ENCODE measurements around the gene STK17B. TPM values are rescaled to one million over a fixed set of nuclear protein-coding genes. Genes with fewer than 3 reads are reported as not detected.

STK17B gene
- polyA plus RNA-seq, 1 experiment = 31.8 TPM

- Histone ChIP-seq H3K9me3 (ENCODE audit: control insufficient read depth, insufficient read depth, low read length) (no peaks in the 10 kb centered on the region), H3K27me3 (ENCODE audit: control insufficient read depth, insufficient read depth, low read length) (no peaks in the 10 kb centered on the region), H3K4me3 (ENCODE audit: low read depth, low read length) (no peak overlapping the region), H3K27ac (ENCODE audit: low read depth, low read length) (no peak overlapping the region)
- ChIA-PET POLR2A (no interaction called here), CTCF (interaction anchor here (1.0 to 2.3 kb wide), 4 partner anchors 84 to 174 kb away, joined by 3 to 9 read pairs (median 3); no protein-coding TSS in a partner anchor)
- DNase-seq (ENCODE audit: low read depth, low spot score) = no peak
- no peak for TF ChIP-seq CTCF (IDR thresholded peaks at IDR 0.05; ENCODE audit: low read depth, low read length)
Measured at GRCh38 chr2:196162586-196163175, 8.7 kb downstream of the STK17B start.

GRCh38 chr2:196160946-196161345 is 10.4 kb downstream of the STK17B start:
- ChIA-PET CTCF (no interaction called here), POLR2A (no interaction called here)
- Histone ChIP-seq H3K4me3 (ENCODE audit: low read depth, low read length) (no peak overlapping the region), H3K9me3 (ENCODE audit: control insufficient read depth, insufficient read depth, low read length) (no peaks in the 10 kb centered on the region), H3K27ac (ENCODE audit: low read depth, low read length) (no peak overlapping the region), H3K27me3 (ENCODE audit: control insufficient read depth, insufficient read depth, low read length) (no peaks in the 10 kb centered on the region)
- no peak for DNase-seq (ENCODE audit: low read depth, low spot score)
- TF ChIP-seq CTCF (IDR thresholded peaks at IDR 0.05; ENCODE audit: low read depth, low read length) = no peak

- H3K27me3 ChIP-seq (ENCODE audit: control insufficient read depth, insufficient read depth, low read length) = no peaks in the 10 kb centered on the region
- H3K4me3 ChIP-seq (ENCODE audit: low read depth, low read length) = no peak overlapping the region
- POLR2A ChIA-PET = no interaction called here
- no peak overlapping the region for H3K27ac ChIP-seq (ENCODE audit: low read depth, low read length)
- no peaks in the 10 kb centered on the region for H3K9me3 ChIP-seq (ENCODE audit: control insufficient read depth, insufficient read depth, low read length)
- TF ChIP-seq CTCF (IDR thresholded peaks at IDR 0.05; ENCODE audit: low read depth, low read length) = no peak
- peak; percentile 71 for DNase-seq (ENCODE audit: low read depth, low spot score)
- CTCF ChIA-PET = no interaction called here
Measured at GRCh38 chr2:196160101-196160500, 11.3 kb downstream of the STK17B start.

- no peak for TF ChIP-seq CTCF (IDR thresholded peaks at IDR 0.05; ENCODE audit: low read depth, low read length)
- no peak overlapping the region for H3K27ac ChIP-seq (ENCODE audit: low read depth, low read length)
- H3K4me3 ChIP-seq (ENCODE audit: low read depth, low read length) = no peak overlapping the region
- POLR2A ChIA-PET = no interaction called here
- no peak for DNase-seq (ENCODE audit: low read depth, low spot score)
- H3K27me3 ChIP-seq (ENCODE audit: control insufficient read depth, insufficient read depth, low read length) = no peaks in the 10 kb centered on the region
- CTCF ChIA-PET = no interaction called here
- no peaks in the 10 kb centered on the region for H3K9me3 ChIP-seq (ENCODE audit: control insufficient read depth, insufficient read depth, low read length)
Measured at GRCh38 chr2:196159221-196159892, 12.0 kb downstream of the STK17B start.

- TF ChIP-seq CTCF (IDR thresholded peaks at IDR 0.05; ENCODE audit: low read depth, low read length) = no peak
- Histone ChIP-seq H3K27me3 (ENCODE audit: control insufficient read depth, insufficient read depth, low read length) (no peaks in the 10 kb centered on the region), H3K4me3 (ENCODE audit: low read depth, low read length) (no peak overlapping the region), H3K9me3 (ENCODE audit: control insufficient read depth, insufficient read depth, low read length) (no peaks in the 10 kb centered on the region; the same call in 1 of the 2 replicates), H3K27ac (ENCODE audit: low read depth, low read length) (no peak overlapping the region)
- POLR2A ChIA-PET = no interaction called here
- CTCF ChIA-PET = no interaction called here
- DNase-seq (ENCODE audit: low read depth, low spot score) = no peak
Measured at GRCh38 chr2:196155575-196155974, 15.8 kb downstream of the STK17B start.
